GM19372 (cell line): ENCODE results near the gene PARS2.
A peak's percentile ranks its signal among the peaks of the same experiment; 100 is the strongest.
"Not testable (repeated sequence)": the region's sequence is repeated elsewhere in the genome, so short reads cannot be mapped to it uniquely, and the experiment has no call there.

Experiments used
- ATAC-seq: cut with Tn5 transposase; IDR thresholded peaks from one replicate; pipeline ENCODE4 v1.9.1; 2021; ENCODE audit warnings: mild to moderate bottlenecking, low read depth, moderate library complexity; ENCODE audit not compliant: unreplicated experiment

PARS2 gene

DNA sequence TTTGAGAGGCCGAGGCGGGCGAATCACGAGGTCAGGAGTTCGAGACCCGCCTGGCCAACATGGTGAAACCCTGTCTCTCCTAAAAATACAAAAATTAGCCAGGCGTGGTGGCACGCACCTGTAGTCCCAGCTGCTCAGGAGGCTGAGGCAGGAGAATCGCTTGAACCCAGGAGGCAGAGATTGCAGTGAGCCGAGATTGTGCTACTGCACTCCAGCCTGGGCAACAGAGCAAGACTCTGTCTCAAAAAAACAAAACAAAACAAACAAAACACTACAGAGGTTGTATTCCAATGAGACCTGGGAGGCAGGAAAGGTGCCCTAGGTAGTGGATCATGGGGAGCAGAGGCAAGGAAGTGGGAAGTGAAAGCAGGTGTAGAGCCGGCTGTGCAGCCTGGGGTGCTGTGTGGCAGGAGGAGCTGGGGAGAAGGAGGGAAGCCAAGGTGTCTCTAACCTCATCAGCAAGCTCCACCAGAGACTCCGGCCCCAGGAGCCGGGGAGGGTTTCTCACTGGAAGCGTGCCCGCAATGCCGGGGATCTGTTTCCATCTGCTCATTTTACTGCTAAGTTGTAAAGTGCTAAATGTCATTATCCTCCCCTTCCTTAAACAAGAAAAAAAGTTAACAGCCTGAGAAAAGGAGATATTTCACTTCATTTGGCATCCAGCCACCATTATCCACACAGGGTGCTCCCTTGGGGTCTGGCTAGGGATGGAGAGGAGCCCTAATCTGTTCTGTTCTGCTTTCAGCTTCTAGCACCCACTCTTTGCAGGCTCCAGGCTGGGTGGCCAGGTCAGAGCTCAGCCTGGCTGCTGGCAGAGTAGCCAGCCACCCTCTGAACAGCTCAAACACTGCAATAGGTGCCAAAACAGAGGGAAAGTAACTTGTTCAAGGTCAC lies 11.8 kb upstream of the PARS2 start:
- ATAC-seq: not testable (repeated sequence)

DNA sequence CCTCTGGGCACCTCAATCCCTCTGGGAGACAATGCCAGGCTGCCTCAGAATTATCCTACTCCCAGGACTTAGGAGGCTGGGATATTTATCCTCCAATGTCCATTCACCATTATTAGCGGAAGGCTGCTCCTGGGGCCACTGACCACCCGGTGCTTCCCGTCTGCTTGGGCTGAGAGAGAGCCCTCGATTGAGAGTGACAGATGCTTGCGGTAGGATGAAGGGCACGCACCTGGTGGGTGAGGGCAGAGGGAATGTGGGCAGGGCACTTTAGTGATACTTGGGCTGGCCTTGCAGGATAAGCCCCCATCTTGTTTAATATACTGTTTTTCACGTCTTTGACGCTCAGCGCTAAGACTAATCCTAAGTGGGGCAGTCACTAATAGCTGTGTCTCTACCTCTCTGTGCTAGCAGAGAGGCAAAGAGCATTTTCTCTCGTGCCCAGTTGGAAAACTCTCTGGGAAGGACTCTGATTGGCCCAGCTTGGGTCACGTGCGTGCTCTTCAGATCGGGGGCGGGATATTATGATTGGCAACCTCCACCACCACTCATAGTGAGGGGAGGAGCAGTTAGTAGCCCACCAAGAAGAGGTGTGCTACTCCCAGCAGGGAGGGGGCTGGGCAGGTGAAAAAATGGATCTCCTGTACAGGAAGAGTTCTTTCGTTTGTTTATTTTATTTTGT lies 10.6 kb upstream of the PARS2 start:
- no peak for ATAC-seq

DNA sequence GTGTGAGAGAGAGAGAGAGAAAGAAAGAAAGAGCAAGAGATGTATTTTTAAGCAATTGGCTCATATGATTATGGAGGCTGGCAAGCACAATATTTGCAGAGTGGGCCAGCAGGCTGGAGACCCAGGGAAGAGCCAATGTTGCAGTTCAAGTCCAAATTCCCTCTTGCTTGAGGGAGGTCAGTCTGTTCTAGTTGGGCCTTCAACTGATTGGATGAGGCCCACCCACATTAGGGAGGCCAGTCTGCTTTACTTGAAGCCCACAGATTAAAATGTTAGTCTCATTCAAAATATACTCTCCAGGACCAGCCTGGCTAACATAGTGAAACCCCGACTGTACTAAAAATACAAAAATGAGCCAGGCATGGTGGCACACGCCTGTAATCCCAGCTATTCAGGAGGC lies 8.6 kb upstream of the PARS2 start:
- ATAC-seq: no peak

DNA sequence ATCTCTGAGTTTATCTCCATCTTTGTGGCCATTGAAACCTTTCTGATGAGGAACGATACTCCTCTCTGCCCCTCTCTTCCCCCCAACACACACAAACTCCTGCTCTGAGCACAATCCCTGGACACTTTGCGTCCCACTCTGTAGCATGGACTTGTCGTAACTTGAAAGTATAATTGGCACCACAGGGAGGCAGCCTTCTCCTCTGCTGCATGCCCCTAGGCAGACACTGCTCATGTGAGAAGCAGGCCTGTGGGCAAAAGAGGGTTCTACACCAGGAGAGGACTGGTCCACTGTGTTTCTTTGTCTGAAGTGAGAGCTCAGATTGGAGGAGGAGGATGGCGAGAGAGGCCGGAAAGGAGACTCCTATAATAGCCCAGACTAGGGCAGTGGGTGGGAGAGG lies 3.8 kb upstream of the PARS2 start:
- ATAC-seq: no peak

DNA sequence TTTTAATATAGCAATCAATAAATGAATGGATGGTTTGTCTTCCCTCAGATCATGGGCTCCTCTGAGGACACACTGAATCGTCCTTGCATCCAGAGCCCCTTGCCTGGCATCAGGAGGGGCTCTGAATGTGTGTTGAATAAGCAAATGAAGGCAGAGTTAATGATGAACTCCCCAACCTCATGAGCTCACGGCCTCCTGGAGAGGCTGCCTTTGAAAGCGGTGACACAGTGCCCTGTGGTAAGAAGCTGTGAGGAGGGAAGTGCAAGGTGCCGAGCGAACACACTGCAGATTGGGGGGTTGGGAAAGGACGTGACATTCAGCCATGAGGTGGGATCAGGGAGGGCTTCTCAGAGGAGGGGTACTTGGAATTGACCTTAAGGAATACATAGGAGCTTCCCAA lies 3.2 kb upstream of the PARS2 start:
- ATAC-seq: no peak

DNA sequence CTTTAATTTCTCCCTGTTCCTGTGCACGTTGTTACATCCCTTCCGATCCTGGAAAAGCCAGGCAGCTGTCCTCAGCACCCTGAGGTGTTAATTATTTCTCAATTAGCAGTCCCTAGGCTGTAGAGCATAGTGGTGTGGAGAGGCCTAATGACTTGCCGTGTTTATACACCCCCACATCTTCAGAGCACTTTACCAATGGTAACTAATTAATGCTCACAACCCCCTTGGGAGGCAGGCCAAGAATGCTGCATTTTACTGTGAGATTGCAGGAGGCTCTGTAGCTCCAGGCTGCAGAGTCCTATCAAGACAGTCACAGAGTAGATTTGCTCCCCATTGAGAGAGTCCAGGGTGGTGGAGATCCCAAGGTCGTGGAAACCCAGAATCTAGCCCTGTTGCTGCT lies 2.4 kb upstream of the PARS2 start:
- ATAC-seq: no peak

DNA sequence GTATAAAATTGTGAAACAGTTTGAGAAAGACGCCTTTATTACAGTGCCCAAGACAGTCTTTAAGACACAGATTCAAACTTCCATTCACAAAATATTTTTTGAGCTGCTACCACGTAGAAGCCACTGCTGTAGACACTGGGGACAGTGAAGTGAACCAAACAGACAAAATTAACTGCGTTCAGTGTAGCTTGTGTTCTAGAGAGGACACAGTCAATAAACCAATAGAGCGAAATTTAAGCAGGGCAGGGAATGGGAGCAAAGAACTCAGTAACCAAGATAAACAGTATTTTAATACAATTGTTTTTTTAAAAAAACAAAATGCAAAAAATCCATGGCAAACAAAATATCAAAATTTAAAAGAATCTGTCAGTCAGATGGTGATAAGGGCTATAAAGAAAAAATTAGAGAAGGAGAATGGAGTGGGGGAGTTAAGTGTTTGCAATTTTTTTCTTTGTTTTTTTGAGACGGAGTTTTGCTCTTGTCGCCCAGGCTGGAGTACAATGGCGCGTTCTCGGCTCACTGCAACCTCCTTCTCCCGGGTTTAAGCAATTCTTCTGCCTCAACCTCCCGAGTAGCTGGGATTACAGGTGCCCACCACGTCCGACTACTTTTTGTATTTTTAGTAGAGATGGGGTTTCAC lies 719 bp upstream of the PARS2 start:
- peak; percentile 9 for ATAC-seq

DNA sequence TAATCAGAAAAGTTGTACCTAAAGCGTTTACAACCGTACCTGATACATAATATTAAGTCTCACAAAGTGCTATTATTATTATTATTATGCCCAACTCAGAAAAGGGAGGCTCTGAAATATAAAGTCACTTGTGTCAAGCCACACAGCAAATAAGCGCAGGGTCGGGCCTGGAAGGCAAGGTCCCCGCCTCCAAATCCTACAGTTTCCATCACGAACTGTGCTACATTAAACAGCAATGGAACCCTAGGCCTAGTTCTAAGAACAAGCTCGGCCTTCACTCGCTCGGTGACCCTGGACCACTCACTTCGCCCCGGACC lies 549 bp downstream of the PARS2 start:
- no peak for ATAC-seq

DNA sequence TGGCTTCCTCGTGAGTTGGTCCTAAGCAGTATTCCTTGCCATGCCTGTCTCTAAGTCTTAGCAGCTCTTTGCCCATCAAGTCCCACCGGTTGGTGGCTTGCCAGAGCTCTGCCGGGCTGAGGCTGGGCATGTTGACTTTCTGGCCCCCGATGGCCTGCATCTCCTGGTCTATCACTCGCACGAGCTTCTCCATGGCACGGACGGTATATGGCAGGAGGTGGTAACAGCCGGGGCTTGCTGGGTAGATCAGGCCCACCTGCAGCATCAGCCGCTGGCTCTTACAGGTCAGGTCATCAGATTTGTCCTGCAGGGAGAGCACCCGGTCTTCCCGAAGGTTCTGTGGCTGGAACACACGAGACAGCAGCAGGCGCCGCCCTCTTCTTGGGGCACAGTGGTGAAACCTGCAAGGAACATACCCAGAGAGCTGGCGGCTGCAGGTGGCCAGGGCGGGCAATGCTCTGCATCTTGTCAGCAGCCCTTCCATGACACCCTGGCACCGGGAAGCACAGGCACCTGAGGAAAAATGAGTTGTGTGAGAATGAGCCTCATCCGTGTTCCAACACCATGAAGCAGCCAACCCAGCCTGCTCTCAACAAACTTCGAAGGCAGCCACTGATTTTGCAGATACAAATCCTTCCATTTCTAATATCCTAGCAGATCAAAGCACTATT lies 5.5 kb downstream of the PARS2 start:
- no peak for ATAC-seq

DNA sequence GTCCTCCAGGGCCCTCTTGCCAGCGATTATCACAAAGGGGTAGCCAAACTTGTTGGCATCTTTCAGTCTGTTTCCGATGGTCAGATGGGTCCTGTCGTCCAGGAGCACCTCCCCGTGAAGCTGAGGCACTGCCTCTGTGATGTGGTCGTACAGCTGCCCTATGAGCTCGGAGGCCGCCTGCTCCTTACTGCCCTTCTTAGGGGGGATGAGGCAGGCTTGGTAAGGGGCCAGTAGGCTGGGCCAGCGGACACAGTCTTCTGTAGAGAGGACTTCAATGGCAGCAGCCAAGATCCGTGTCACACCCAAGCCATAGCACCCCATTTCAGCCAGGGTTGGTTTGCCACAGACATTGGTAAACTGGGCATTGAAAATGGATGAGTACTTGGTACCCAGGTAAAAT lies 6.5 kb downstream of the PARS2 start:
- ATAC-seq: no peak

DNA sequence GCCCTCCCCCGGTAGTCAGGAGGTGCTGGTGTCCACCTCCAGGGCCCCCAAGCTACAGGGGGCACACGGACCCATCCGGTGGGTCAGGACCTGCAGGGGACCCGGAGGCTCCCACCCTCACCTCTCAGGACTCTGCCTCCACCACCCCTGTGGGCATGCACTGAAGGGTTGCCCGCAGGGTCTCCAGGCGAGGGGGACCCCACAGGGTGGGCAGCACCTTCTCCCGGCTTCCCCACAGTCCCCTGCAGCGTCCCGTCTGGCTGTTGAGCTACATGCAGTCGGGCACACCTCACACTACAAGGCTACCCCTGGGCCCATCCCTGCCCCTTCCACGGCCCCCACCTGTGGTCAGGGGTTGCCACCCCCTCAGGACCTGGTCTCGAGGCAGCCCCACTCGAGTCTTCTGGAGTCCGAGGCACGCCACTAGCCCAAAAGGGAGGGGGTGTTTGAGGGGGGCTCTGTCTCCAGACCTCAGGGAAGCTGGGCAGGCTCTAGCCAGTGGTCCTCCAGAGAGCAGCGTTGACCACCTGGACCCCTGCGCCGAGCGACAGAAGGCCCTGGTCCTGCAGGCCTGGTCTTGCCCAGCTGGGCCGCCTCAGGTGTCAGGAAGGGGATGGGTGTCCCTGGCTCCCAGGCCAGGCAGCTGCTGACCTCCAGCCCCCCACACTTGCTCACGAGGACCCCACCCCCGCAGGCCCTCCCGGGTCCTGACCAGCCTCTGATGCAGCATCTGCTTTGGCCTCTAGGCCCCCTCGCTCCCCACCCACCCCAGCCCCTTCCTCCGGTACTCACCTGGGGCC lies 9.6 kb downstream of the PARS2 start:
- ATAC-seq: no peak

DNA sequence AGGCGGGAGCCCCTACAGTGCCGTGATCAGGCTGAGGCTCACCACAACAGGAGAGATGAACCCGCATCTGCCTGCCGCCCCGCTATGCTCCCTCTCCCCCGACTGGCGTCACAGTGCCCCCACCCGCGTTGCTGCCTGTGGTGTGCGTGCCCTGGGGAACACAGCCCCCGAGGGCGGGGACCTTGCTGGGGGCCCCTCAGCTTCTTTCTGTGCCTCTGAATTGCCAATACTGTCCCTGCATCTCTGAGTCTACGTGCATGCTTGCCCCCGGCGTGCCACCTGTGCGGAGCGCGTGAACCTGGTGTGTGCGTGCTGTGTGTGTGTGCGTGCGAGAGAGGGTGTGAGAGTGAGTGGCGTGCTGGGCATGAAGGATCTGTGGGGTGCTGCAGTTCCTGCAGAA lies 10.3 kb downstream of the PARS2 start:
- no peak for ATAC-seq

DNA sequence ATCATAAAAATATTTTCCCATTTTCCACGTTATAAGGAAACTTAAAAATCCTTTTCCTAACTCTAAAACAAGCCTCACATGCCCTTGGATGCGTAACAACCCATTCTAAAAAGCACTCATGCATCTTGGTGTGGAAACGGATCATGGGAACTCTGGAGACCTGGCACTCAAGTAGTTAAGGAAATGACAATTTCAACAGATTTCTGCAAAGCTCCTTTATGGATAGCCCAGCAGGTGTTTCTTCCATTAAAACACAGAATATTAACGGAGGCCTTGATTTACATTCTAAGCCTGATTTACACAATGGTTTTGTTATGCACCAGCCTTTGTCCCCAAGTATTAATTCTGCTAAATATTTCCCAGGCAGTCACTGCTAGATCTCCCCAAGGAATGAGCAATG lies 12.9 kb downstream of the PARS2 start:
- ATAC-seq: no peak

DNA sequence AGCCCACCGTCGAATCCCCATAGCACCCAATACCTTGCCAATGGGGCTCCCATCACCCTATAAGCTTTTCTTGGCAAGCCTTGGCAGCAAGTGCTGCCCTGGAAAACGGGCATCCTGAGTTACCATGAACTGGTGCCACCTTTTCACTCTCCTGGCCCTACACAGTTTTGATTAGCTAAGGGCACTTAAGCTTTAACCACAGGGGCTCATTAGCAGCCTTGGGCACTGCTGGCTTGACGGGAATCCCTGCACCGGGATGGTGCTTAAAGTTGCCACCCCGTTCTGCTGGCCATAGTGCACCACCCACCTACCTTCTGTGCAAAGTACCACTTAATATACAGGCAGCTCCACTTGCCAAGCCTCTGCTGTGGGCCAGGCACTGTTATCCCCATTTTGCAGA lies 13.7 kb downstream of the PARS2 start:
- ATAC-seq: no peak

DNA sequence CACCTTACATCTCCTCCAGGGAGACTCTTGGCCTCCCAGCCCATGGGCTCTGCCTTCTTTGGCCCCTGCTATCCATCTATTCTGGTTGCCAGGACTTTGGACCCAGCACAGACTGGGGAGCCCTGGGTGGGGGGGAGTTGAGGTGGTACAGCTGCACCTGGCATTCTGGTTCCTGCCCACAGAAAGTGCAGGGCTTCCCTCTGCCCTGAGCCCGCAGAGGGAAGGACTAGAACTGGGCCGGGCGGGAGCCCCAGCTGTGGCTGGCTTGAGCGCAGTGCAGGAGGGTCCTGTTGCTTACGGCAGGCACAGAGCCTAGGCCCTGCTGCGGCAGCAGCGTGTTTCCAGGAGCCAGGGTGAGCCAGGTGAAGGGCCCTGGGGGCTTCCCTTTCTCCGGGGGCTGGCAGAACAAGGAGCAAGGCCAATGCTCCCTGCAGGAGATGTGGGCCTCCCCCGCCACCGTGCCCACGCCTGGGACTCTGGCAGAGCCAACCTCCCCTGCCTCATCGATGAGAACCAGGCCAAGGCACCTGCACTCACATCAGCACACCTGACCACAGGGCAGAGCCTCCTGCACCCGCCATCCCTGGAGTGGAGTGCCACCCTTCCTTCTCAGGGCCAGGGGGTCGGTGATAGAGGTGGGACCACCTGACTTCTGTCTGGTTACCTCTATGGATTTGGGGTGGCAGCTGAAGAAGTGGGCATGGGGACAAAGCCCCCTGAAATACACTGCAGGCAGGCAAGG lies 16.1 kb downstream of the PARS2 start:
- no peak for ATAC-seq

DNA sequence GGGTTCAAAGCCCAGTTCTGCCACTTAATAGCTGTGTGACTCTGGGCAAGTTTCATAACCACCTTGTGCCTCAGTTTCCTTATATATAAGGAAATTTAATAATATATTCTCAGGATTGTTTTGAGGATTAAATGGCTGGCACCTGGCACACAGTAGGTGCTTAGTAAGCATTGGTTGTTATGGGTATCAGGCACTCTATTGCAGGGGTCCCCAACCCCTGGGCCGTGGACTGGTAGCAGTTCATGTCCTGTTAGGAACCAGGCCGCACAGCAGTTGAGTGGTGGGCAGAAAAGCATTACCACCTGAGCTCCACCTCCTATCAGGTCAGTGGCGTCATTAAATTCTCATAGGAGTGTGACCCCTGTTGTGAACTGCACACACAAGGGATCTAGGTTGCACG lies 18.5 kb downstream of the PARS2 start:
- ATAC-seq: no peak

DNA sequence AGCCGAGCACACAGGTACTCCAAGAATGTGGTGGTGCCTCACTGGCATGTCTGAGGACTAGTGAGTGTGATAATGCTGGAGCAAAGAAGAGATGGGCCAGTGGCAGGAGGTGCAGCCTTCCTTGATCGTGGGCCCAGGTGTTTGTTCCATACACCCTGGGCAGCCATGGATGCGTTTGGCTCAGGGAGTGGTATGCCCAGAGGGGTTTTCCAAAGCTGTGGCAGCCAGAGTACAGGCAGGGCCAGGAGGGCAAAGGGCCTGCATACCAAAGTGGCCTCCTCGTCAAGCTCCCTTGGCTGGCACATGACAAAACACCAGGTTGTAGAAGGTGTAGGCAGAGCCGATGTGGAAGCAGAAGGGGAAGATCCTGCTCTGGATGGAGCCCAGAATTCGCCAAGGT lies 19.0 kb downstream of the PARS2 start:
- ATAC-seq: no peak

DNA sequence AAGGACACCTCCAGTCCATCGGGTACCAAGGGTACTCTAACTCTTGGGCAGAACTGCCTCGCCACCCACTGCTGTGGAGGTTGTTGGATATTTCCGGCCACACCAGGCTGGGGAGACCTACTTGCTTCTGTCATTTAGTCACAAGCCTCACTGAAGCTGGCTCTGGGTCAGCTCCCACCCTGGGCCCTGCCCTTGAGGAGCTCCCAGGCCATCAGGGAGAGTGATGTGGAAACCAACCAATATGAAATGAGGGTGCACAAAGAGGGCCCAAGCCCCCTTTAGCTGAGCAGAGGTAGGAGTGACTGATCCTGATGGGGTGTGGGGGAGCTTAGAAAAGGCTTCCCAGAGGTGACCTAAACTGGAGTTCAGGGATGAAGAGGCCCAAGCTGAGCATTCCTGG lies 19.6 kb downstream of the PARS2 start:
- ATAC-seq: no peak

DNA sequence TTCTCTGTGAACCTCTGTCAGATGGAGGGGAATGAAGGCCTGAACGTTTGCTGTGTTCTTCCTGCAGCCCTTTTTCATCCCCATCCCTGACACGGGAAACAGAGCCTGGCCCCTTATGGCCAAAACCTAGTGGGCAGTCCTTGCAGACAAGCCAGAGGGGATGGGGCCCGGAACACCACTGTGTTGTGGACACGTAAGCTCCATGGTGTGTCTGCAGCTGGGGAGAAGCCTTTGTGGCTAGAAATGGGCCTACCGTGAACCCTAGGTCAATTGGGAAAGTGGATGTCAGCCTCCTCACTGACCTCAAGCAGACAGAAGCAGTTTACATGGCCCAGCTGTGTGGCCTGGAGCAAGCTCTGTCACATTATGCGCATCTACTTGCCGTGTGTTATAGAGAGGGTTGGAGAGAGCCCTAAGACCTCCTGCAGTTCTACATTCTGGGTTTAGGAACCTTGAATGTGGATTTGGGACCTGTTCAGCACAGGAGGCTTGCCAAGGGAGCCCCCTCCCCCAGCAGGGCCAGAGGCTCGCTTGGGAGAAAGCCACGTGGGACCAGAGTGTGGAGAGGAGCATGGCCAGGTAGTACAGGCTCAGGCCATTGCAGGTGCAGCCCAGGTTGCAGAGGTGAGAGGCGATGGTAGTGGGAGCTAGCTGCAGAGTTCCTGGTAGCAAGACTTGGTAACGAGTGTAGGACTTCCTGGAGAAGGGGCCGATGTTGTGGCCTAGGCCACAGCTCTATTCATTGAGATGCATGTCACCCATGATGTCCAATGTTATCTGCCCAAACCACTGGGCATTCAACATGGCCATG lies 20.7 kb downstream of the PARS2 start:
- no peak for ATAC-seq
